ENCODE data around the gene OR8D4. TPM values are rescaled to one million over a fixed set of nuclear protein-coding genes. Genes with fewer than 3 reads are reported as not detected.
A peak's percentile ranks its signal among the peaks of the same experiment; 100 is the strongest.

Gene OR8D4
- polyA plus RNA-seq, 1 donor, result not detected

DNA sequence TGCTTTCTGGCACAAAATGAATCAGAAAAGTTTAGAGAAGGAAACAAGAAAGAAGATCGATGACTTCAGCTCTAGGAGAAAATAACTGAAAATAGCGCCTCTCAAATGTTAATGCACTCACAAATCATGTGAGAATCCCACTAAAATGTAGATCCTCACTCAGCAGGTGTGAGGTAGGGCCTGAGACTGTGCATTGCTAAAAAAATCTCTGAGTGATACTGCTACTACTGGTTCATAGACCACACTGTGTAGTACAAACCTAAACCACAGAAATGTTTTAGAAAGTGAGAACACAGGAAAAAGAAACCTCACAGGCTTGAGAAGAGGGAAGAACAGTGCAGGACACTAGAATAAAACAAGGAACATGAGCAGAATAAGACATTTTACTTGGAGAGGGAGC, 2.0 kb downstream of the OR8D4 start:
- no peaks in the 10 kb centered on the region for H3K36me3 ChIP-seq (ENCODE audit: control insufficient read depth, insufficient read depth, low read length)
- H3K27ac ChIP-seq (ENCODE audit: low read length), result no peak overlapping the region
- no peaks in the 10 kb centered on the region for H3K4me1 ChIP-seq (ENCODE audit: control insufficient read depth, insufficient read depth, low read length)
- WGBS (ENCODE audit: insufficient coverage, low lambda C conversion rate), result no CpG with 5 or more reads among the region's 2 CpGs
- no peak for DNase-seq
- no peak overlapping the region for H3K4me3 ChIP-seq (ENCODE audit: low read length)
- H3K9me3 ChIP-seq (ENCODE audit: control insufficient read depth, low read depth, low read length), result no peaks in the 10 kb centered on the region
- H3K27me3 ChIP-seq (ENCODE audit: control insufficient read depth, insufficient read depth, low read length), result no peaks in the 10 kb centered on the region

DNA sequence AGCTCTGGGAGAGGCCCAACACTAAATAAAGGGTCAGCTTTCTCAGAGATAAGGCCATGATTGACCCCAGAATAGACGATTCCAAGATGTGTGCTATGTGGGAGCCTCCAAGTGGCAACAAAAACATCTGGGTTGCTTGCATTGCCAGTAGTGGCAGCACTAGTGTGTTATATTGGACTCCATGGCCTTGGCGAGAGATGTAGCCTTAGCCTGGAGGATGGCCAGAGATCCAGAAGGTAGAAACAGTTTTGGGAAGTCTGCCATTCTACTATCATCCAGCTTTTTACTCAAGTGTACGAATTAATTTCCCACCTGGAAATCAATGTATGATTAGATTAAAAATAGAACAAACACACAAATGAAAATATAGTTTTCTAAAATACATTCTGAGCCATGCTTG, 3.0 kb downstream of the OR8D4 start:
- Histone ChIP-seq H3K36me3 (ENCODE audit: control insufficient read depth, insufficient read depth, low read length) (no peaks in the 10 kb centered on the region), H3K4me3 (ENCODE audit: low read length) (no peak overlapping the region), H3K27me3 (ENCODE audit: control insufficient read depth, insufficient read depth, low read length) (no peaks in the 10 kb centered on the region), H3K27ac (ENCODE audit: low read length) (no peak overlapping the region), H3K4me1 (ENCODE audit: control insufficient read depth, insufficient read depth, low read length) (no peaks in the 10 kb centered on the region), H3K9me3 (ENCODE audit: control insufficient read depth, low read depth, low read length) (no peaks in the 10 kb centered on the region)
- DNase-seq, result no peak
- 60% methylated on average over 1 of the region's 3 CpGs for WGBS (ENCODE audit: insufficient coverage, low lambda C conversion rate)

DNA sequence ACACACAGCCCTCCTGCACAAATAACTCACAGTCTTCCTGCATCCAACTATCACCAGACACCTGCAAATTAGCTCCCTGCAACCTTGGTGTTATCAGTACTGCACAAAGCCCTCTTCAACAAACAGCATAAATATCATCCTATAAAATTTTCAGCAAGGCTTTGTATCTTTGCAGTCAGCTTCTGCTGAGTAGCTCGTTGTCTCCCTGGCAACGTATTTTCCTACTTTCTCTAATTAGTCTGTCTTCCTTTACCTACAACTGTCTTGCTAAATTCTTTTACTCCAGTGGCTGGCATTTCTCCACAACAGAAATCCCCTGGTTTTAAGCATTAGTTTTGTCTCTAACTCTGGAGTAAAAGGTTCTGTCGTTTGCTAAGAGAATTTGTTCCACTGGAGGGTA, 3.9 kb downstream of the OR8D4 start:
- H3K9me3 ChIP-seq (ENCODE audit: control insufficient read depth, low read depth, low read length), result no peaks in the 10 kb centered on the region
- H3K27ac ChIP-seq (ENCODE audit: low read length), result no peak overlapping the region
- no peak overlapping the region for H3K4me3 ChIP-seq (ENCODE audit: low read length)
- 14% methylated on average over 2 of the region's 3 CpGs for WGBS (ENCODE audit: insufficient coverage, low lambda C conversion rate)
- no peaks in the 10 kb centered on the region for H3K27me3 ChIP-seq (ENCODE audit: control insufficient read depth, insufficient read depth, low read length)
- DNase-seq, result no peak
- H3K4me1 ChIP-seq (ENCODE audit: control insufficient read depth, insufficient read depth, low read length), result no peaks in the 10 kb centered on the region
- H3K36me3 ChIP-seq (ENCODE audit: control insufficient read depth, insufficient read depth, low read length), result no peaks in the 10 kb centered on the region

DNA sequence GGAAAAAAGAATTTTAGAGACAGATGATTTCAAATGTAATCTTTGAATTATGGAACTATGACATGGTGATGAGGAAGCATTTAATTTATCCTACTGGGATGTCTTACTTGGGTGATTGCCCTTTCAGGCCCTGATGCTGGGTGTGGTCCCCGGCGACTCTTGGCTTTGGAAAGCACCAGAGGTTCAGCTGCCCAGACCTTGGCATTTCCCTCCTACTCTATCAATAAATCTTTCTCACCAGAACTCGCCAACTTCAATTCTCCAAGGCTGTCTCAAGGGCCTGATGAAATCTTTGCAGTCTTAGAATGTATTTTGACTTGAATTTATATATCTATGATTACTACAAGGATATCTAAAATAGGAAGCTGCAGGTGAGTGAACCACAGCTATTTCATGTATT, 19.0 kb downstream of the OR8D4 start:
- no peaks in the 10 kb centered on the region for H3K9me3 ChIP-seq (ENCODE audit: control insufficient read depth, low read depth, low read length)
- no peaks in the 10 kb centered on the region for H3K27me3 ChIP-seq (ENCODE audit: control insufficient read depth, insufficient read depth, low read length)
- no peak overlapping the region for H3K27ac ChIP-seq (ENCODE audit: low read length)
- no peaks in the 10 kb centered on the region for H3K36me3 ChIP-seq (ENCODE audit: control insufficient read depth, insufficient read depth, low read length)
- WGBS (ENCODE audit: insufficient coverage, low lambda C conversion rate), result no CpG with 5 or more reads among the region's 3 CpGs
- H3K4me1 ChIP-seq (ENCODE audit: control insufficient read depth, insufficient read depth, low read length), result no peaks in the 10 kb centered on the region
- DNase-seq, result no peak
- H3K4me3 ChIP-seq (ENCODE audit: low read length), result no peak overlapping the region

DNA sequence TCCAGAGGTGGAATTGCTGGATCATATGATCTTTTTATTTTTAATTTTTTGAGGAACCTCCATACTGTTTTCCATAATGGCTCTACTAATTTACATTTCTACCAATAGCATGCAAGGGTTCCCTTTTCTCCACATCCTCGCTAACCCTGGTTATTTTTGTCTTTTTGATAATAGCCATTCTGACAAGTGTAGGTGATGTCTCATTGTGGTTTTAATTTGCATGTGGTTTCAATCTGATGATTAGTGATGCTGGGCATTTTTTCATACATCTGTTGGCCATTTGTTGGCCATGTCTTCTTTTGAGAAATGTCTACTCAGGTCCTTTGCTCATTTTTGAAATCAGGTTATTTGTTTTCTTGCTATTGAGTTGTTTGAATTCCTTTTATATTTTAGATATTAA, 22.1 kb downstream of the OR8D4 start:
- no peaks in the 10 kb centered on the region for H3K27me3 ChIP-seq (ENCODE audit: control insufficient read depth, insufficient read depth, low read length)
- H3K4me3 ChIP-seq (ENCODE audit: low read length), result no peak overlapping the region
- no peaks in the 10 kb centered on the region for H3K36me3 ChIP-seq (ENCODE audit: control insufficient read depth, insufficient read depth, low read length)
- DNase-seq, result no peak
- no peaks in the 10 kb centered on the region for H3K4me1 ChIP-seq (ENCODE audit: control insufficient read depth, insufficient read depth, low read length)
- no peak overlapping the region for H3K27ac ChIP-seq (ENCODE audit: low read length)
- WGBS (ENCODE audit: insufficient coverage, low lambda C conversion rate), result 100% methylated on average over 1 of the region's 1 CpG
- no peaks in the 10 kb centered on the region for H3K9me3 ChIP-seq (ENCODE audit: control insufficient read depth, low read depth, low read length)

DNA sequence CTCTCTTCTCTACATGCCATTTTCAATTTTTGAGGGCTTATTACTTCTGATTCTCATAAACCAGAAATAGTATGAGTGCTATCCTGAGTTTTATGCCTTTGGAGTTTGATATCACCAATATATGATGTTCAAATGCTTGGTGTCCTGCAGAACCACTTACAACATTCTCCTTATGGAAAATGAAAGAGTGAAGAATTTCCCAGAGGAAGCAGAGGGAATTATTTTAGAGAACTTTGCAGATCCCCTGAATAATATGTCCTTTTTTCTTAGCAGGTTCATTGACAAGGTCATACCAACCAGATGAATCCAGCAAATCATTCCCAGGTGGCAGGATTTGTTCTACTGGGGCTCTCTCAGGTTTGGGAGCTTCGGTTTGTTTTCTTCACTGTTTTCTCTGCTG, 37.4 kb downstream of the OR8D4 start, which contains the start of gene OR4D5:
OR4D5 (plus strand) TSS at position 301 of the 400 bp plus-strand sequence; CDS start at position 301, 0 bp downstream.
- H3K27ac ChIP-seq (ENCODE audit: low read length), result no peak within 1 kb of the TSS
- no peak within 1 kb of the TSS for H3K4me3 ChIP-seq (ENCODE audit: low read length)
- no peaks in the 10 kb centered on the region for H3K4me1 ChIP-seq (ENCODE audit: control insufficient read depth, insufficient read depth, low read length)
- no peak for DNase-seq
- WGBS (ENCODE audit: insufficient coverage, low lambda C conversion rate), result no CpG with 5 or more reads among the region's 1 CpG
- H3K36me3 ChIP-seq (ENCODE audit: control insufficient read depth, insufficient read depth, low read length), result no peaks in the 10 kb centered on the region
- no peaks in the 10 kb centered on the region for H3K9me3 ChIP-seq (ENCODE audit: control insufficient read depth, low read depth, low read length)
- peaks cover 2% of the 10 kb centered on the region for H3K27me3 ChIP-seq (ENCODE audit: control insufficient read depth, insufficient read depth, low read length)

DNA sequence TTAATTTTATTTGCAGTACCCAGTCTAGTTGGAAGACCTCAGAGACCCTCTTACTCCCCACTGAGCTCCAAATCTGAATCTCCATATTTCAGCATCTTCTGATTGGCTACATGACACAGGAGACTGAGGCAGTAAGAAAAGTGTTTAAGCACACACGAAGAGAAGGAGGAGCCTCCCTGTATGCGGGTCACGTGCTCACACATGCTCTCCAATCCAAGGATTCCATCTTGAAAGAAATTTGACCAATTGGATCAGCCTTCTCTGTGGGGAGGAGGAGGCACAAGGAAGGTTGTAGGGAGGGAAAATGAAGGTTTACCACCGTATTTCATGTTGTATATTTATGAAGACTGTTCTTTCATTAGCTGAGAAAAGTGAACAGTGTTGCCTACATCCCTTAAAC, 40.4 kb downstream of the OR8D4 start:
- no peaks in the 10 kb centered on the region for H3K4me1 ChIP-seq (ENCODE audit: control insufficient read depth, insufficient read depth, low read length)
- 83% methylated on average over 1 of the region's 4 CpGs for WGBS (ENCODE audit: insufficient coverage, low lambda C conversion rate)
- no peak overlapping the region for H3K4me3 ChIP-seq (ENCODE audit: low read length)
- H3K27ac ChIP-seq (ENCODE audit: low read length), result no peak overlapping the region
- no peak for DNase-seq
- H3K27me3 ChIP-seq (ENCODE audit: control insufficient read depth, insufficient read depth, low read length), result peaks cover 2% of the 10 kb centered on the region
- no peaks in the 10 kb centered on the region for H3K9me3 ChIP-seq (ENCODE audit: control insufficient read depth, low read depth, low read length)
- no peaks in the 10 kb centered on the region for H3K36me3 ChIP-seq (ENCODE audit: control insufficient read depth, insufficient read depth, low read length)

DNA sequence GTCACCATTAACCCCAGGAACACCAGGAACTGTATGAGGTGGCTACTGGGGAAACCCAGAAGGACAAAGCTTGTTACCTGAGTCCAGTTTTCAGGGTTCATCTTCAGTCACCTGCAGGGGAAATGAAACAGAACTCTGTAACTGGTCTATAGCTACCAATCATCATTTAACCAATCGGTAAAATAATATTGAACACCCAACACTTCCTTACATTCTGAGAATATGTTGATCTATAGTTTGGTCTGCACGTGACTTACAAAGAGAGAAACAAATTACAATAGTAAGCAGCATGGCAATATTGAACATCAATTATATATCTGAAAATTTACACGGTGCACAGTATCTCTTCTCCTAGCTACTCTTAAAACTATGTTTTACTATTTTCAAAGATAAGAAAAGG, 41.8 kb downstream of the OR8D4 start, which contains the start of gene OR6T1:
OR6T1 (minus strand) TSS at position 101 of the 400 bp plus-strand sequence; CDS start at position 101, 0 bp downstream.
- Histone ChIP-seq H3K27me3 (ENCODE audit: control insufficient read depth, insufficient read depth, low read length) (peaks cover 2% of the 10 kb centered on the region), H3K36me3 (ENCODE audit: control insufficient read depth, insufficient read depth, low read length) (no peaks in the 10 kb centered on the region), H3K9me3 (ENCODE audit: control insufficient read depth, low read depth, low read length) (no peaks in the 10 kb centered on the region), H3K4me3 (ENCODE audit: low read length) (no peak within 1 kb of the TSS), H3K4me1 (ENCODE audit: control insufficient read depth, insufficient read depth, low read length) (no peaks in the 10 kb centered on the region), H3K27ac (ENCODE audit: low read length) (no peak within 1 kb of the TSS)
- DNase-seq, result no peak
- WGBS (ENCODE audit: insufficient coverage, low lambda C conversion rate), result 83% methylated on average over 2 of the region's 3 CpGs

DNA sequence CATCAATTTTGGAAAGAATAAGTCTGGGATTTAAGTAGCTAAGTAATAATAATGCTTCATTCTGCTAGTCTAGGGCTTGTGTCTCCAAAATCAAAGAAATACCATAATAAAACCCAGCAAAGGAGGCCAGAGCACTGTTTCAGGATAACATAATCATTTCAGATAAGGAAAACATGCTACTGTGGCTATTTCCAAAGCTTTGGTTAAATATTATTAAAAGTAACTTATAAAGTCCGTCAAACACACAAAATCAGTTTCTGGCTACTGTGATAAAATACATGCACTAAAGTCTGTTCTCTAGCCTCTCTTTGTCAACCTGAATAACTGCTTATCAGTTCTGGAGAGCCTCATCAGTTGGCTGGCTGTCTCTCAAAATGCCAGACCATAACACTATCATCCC, 43.2 kb downstream of the OR8D4 start:
- no peaks in the 10 kb centered on the region for H3K4me1 ChIP-seq (ENCODE audit: control insufficient read depth, insufficient read depth, low read length)
- 13% methylated on average over 1 of the region's 1 CpG for WGBS (ENCODE audit: insufficient coverage, low lambda C conversion rate)
- H3K9me3 ChIP-seq (ENCODE audit: control insufficient read depth, low read depth, low read length), result no peaks in the 10 kb centered on the region
- peak in 1 of 2 donors; percentile 24 for DNase-seq
- no peak overlapping the region for H3K27ac ChIP-seq (ENCODE audit: low read length)
- H3K27me3 ChIP-seq (ENCODE audit: control insufficient read depth, insufficient read depth, low read length), result peaks cover 2% of the 10 kb centered on the region
- H3K36me3 ChIP-seq (ENCODE audit: control insufficient read depth, insufficient read depth, low read length), result no peaks in the 10 kb centered on the region
- no peak overlapping the region for H3K4me3 ChIP-seq (ENCODE audit: low read length)

DNA sequence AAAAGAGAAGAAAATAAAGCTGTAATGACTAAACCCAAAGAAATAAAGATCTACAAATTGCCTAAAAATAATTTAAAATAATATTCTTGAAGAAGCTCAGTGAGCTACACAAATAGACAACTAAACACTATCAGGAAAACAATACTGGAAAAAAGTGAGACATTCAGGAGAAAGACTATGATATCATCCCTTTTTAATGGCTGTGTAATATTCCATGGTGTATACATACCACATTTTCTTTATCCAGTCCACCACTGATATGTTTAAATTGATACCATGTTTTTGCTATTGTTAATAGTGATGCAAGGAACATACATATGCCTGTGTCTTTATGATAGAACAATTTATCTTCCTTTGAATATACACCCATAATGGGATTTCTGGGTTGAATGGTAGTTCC, 54.8 kb downstream of the OR8D4 start:
- H3K27ac ChIP-seq (ENCODE audit: low read length), result no peak overlapping the region
- no peaks in the 10 kb centered on the region for H3K4me1 ChIP-seq (ENCODE audit: control insufficient read depth, insufficient read depth, low read length)
- DNase-seq, result no peak
- H3K9me3 ChIP-seq (ENCODE audit: control insufficient read depth, low read depth, low read length), result no peaks in the 10 kb centered on the region
- H3K36me3 ChIP-seq (ENCODE audit: control insufficient read depth, insufficient read depth, low read length), result no peaks in the 10 kb centered on the region
- H3K27me3 ChIP-seq (ENCODE audit: control insufficient read depth, insufficient read depth, low read length), result no peaks in the 10 kb centered on the region
- H3K4me3 ChIP-seq (ENCODE audit: low read length), result no peak overlapping the region

Measured in large intestine (tissue), 3 donors.